ENCODE results near the gene TNS3.

Gene TNS3

GRCh38 chr7:47568547-47568946 is 13.4 kb downstream of the TNS3 start:
- Mint-ChIP-seq H3K4me1 (ENCODE audit: low read depth) (no peaks in the 10 kb centered on the region), H3K4me3 (no peak overlapping the region), H3K27ac (no peak overlapping the region), H3K27me3 (peaks cover 6% of the 10 kb centered on the region), H3K36me3 (ENCODE audit: low read depth) (no peaks in the 10 kb centered on the region), H3K9me3 (no peaks in the 10 kb centered on the region)
- no peak for DNase-seq

GRCh38 chr7:47568056-47568455 is 13.9 kb downstream of the TNS3 start:
- Mint-ChIP-seq H3K9me3 (no peaks in the 10 kb centered on the region), H3K4me3 (no peak overlapping the region), H3K4me1 (ENCODE audit: low read depth) (no peaks in the 10 kb centered on the region), H3K36me3 (ENCODE audit: low read depth) (no peaks in the 10 kb centered on the region), H3K27ac (no peak overlapping the region), H3K27me3 (peaks cover 6% of the 10 kb centered on the region)
- no peak for DNase-seq

DNA sequence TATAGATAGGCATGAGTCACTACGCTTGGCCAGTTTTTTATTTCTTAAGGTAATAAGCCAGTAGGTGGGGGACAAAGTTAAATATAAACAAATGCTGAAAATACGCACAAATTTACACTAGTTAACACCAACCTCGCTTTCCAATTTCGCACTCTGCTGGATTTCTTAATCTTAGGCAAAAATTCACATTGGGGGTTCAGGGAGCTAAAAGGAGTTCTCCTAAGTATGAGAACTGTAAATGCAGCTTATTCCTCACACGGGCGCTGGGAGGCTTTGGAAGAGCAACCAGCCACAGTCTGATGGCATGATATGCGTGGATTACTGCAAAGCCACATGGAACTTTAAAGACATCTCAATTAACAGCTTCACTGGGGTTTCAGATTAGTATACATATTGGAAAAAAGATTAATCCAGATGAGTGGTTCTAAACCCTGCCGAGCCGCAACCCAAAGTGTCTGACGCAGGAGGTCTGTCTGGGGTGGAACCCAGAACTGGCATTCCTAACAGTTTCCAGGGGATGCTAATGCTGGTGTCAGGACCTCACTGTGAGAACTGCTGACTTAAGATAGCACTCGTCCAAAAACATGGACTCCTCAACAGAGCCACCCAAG is 16.2 kb downstream of the TNS3 start:
- H3K4me3 Mint-ChIP-seq: no peak overlapping the region
- H3K4me1 Mint-ChIP-seq (ENCODE audit: low read depth): no peaks in the 10 kb centered on the region
- H3K27ac Mint-ChIP-seq: no peak overlapping the region
- no peaks in the 10 kb centered on the region for H3K9me3 Mint-ChIP-seq
- H3K36me3 Mint-ChIP-seq (ENCODE audit: low read depth): no peaks in the 10 kb centered on the region
- DNase-seq: no peak
- peaks cover 6% of the 10 kb centered on the region for H3K27me3 Mint-ChIP-seq

GRCh38 chr7:47563521-47563920 is 18.4 kb downstream of the TNS3 start:
- no peak overlapping the region for H3K4me3 Mint-ChIP-seq
- no peaks in the 10 kb centered on the region for H3K4me1 Mint-ChIP-seq (ENCODE audit: low read depth)
- no peak for DNase-seq
- no peaks in the 10 kb centered on the region for H3K9me3 Mint-ChIP-seq
- H3K27ac Mint-ChIP-seq: no peak overlapping the region
- H3K36me3 Mint-ChIP-seq (ENCODE audit: low read depth): no peaks in the 10 kb centered on the region
- H3K27me3 Mint-ChIP-seq: peaks cover 4% of the 10 kb centered on the region

GRCh38 chr7:47561715-47562446 is 20.0 kb downstream of the TNS3 start:
- H3K9me3 Mint-ChIP-seq: no peaks in the 10 kb centered on the region

DNA sequence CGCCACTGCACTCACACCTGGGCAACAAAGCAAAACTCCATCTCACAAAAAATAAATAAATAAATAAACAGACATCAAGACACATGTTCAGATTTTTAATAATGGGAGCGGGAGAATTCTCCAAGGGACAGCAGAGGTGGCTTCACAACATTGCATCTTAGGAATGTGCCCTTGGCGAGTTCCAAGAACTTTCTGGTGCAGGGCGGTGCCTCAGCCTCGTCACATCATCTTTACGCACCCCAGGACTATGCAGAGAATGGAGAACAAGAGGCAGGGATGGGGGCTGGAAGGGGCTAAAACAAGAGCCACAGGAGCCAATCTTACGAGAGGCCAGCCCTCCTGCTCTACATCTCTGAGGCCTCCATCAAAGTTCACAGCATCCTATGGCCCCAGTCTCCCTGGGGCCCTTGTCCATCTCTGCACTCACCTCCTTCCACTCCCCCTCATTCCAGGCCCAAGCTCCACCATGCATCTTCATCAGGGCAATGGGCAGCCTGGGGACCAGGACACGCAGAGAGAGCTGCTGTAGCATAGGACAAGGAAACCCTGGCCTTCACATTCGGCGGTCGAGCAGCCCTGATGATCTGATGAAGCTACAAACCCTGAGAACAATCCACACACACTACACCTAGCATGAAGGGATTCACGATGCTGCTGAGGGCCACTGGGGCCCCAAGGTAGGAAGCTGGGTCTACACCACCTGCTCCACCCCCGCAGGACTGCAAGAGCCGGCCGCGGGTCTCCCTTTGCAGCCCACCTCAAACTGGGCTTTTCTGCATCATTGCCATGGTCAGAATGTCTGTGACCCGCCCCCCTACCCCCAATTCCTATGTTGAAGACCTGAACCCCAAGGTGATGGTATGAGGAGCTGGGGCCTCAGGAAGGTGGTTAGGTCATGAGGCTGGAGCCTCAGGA is 22.3 kb downstream of the TNS3 start:
- Mint-ChIP-seq H3K4me1 (ENCODE audit: low read depth) (no peaks in the 10 kb centered on the region), H3K27me3 (no peaks in the 10 kb centered on the region), H3K4me3 (no peak overlapping the region), H3K27ac (no peak overlapping the region), H3K9me3 (no peaks in the 10 kb centered on the region), H3K36me3 (ENCODE audit: low read depth) (no peaks in the 10 kb centered on the region)
- DNase-seq: no peak

More at GRCh38 chr7:47561715-47562446, 20.0 kb downstream of the TNS3 start:
- H3K4me3 Mint-ChIP-seq: no peak overlapping the region
- no peaks in the 10 kb centered on the region for H3K4me1 Mint-ChIP-seq (ENCODE audit: low read depth)
- H3K36me3 Mint-ChIP-seq (ENCODE audit: low read depth): no peaks in the 10 kb centered on the region
- no peak for DNase-seq
- peaks cover 3% of the 10 kb centered on the region for H3K27me3 Mint-ChIP-seq
- no peak overlapping the region for H3K27ac Mint-ChIP-seq

DNA sequence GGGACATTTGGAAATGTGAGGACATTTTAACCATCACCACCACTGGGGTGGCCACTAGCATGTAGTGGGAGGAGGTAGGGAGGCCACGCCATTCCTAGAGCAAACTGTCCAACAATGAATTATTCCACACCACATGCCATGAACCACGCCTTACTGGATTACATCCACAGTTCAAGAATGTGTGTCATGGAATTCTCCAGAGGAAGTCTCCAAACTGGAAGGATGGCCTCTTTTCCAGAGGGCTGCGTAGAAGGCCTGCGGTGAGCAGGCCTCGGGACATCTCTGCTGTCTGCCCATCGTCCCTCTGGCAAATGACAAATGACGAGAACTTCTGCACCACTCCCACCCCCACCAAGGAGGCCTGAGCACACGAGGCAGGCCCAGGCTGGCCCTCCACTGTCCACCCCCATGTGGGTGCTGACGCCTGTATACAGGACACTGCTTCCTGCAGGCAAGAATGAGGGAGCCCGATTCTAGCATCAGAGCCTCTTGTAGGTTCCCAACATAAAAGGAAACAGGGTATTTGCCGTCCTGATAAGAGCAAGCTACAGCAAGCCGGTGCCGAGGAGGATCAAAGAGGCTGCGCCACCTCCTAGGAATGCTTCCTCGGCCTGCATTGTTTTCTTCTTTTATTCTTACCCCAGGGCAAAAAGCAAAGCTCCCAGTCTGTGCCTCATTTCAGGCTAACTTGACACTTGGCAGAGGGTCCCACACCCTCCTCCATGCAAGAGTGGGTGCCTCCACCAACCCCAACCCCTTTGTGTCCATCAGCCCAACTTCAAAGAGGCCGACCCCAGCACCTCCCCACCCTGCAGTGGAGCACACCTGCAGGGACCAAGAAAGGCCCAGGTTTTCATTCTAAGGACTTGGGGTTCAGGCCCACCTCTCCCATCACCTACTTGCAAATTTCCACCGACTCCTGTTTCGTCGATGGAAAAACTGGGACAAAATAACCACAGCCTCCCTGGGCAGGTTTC is 23.9 kb downstream of the TNS3 start:
- no peaks in the 10 kb centered on the region for H3K36me3 Mint-ChIP-seq (ENCODE audit: low read depth)
- H3K4me1 Mint-ChIP-seq (ENCODE audit: low read depth): no peaks in the 10 kb centered on the region
- DNase-seq: no peak
- no peaks in the 10 kb centered on the region for H3K27me3 Mint-ChIP-seq
- H3K9me3 Mint-ChIP-seq: peaks cover 2% of the 10 kb centered on the region
- no peak overlapping the region for H3K27ac Mint-ChIP-seq
- H3K4me3 Mint-ChIP-seq: no peak overlapping the region

- peaks cover 2% of the 10 kb centered on the region for H3K9me3 Mint-ChIP-seq
- no peak overlapping the region for H3K4me3 Mint-ChIP-seq
- no peak for DNase-seq
- H3K27me3 Mint-ChIP-seq: no peaks in the 10 kb centered on the region
- no peak overlapping the region for H3K27ac Mint-ChIP-seq
- no peaks in the 10 kb centered on the region for H3K4me1 Mint-ChIP-seq (ENCODE audit: low read depth)
- no peaks in the 10 kb centered on the region for H3K36me3 Mint-ChIP-seq (ENCODE audit: low read depth)
Observed at GRCh38 chr7:47557317-47557693, 24.6 kb downstream of the TNS3 start.

GRCh38 chr7:47556511-47557180 is 25.3 kb downstream of the TNS3 start:
- DNase-seq: no peak
- Mint-ChIP-seq H3K4me1 (ENCODE audit: low read depth) (no peaks in the 10 kb centered on the region), H3K36me3 (ENCODE audit: low read depth) (no peaks in the 10 kb centered on the region), H3K4me3 (no peak overlapping the region), H3K9me3 (peaks cover 2% of the 10 kb centered on the region), H3K27me3 (no peaks in the 10 kb centered on the region), H3K27ac (no peak overlapping the region)

DNA sequence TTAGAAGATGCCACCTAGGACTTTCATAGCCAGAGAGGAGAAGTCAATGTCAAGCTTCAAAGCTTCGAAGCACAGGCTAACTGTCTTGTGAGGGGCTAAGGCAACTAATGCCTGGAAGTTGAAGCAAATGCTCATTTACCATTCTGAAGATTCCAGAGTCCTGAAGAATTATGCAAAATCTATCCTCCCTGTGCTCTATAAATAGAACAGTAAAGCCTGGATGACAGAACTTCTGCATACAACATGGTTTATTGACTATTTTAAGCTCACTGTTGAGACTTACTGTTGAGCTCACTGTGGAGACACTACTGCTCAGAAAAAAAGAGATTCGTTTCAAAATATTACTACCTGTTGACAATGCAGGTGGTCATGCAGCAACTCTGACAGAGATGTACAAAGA is 28.6 kb downstream of the TNS3 start:
- no peak overlapping the region for H3K4me3 Mint-ChIP-seq

GRCh38 chr7:47552621-47553020 is 29.3 kb downstream of the TNS3 start:
- no peak overlapping the region for H3K27ac Mint-ChIP-seq
- no peaks in the 10 kb centered on the region for H3K27me3 Mint-ChIP-seq
- H3K4me1 Mint-ChIP-seq (ENCODE audit: low read depth): no peaks in the 10 kb centered on the region
- DNase-seq: no peak
- no peaks in the 10 kb centered on the region for H3K36me3 Mint-ChIP-seq (ENCODE audit: low read depth)
- peaks cover 2% of the 10 kb centered on the region for H3K9me3 Mint-ChIP-seq
- H3K4me3 Mint-ChIP-seq: no peak overlapping the region

More for the DNA sequence above, 28.6 kb downstream of the TNS3 start:
- Mint-ChIP-seq H3K4me1 (ENCODE audit: low read depth) (no peaks in the 10 kb centered on the region), H3K9me3 (peaks cover 2% of the 10 kb centered on the region), H3K27ac (no peak overlapping the region), H3K36me3 (ENCODE audit: low read depth) (no peaks in the 10 kb centered on the region), H3K27me3 (no peaks in the 10 kb centered on the region)
- no peak for DNase-seq

DNA sequence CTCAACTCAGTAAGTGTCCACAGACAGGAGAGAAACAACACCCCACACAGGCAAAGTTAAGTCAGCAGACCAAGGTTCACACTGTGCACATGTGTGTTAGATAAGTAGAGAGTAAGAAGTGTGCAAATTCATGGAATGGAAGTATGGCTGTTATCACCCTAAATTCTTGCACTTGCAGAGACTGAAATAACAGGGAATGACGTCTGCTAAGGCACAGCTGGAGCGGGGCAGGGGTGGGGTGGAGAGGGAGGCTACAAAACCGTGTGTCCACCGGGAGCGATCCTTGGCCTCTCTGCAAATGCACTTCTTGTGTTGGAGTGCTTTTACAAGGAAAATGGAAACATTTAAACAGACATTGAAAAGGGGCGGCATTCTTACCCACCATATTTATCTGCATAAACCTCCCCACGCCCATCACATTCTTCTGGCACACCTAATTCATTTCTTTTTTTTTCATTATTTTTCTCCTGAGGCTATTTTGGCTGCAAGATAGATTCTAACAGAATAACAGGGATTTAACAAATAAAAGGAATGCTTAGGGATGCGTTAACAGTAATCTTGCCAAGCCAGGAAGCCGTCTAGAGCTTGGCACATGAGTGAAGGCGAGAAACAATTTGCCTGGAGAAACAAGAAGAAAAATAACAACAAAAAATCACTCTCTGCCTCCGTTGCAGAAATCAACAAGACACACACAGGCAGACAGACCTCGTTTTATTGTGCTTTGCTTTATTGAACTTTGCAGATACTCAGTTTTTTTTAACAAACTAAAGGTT is 30.1 kb downstream of the TNS3 start:
- H3K9me3 Mint-ChIP-seq: peaks cover 2% of the 10 kb centered on the region
- H3K4me1 Mint-ChIP-seq (ENCODE audit: low read depth): no peaks in the 10 kb centered on the region
- H3K36me3 Mint-ChIP-seq (ENCODE audit: low read depth): no peaks in the 10 kb centered on the region
- H3K4me3 Mint-ChIP-seq: no peak overlapping the region
- no peaks in the 10 kb centered on the region for H3K27me3 Mint-ChIP-seq
- H3K27ac Mint-ChIP-seq: no peak overlapping the region
- no peak for DNase-seq

Data from activated T-cell treated with anti-CD3 and anti-CD28 coated beads, Interleukin-2, amount 50 U/mL, for 24 hours (primary cell).